CD4-positive, CD25-positive, alpha-beta regulatory T cell (primary cell): ENCODE data around the gene ADD1. TPM values are rescaled to one million over a fixed set of nuclear protein-coding genes. Genes with fewer than 3 reads are reported as not detected.

Source experiments
- ATAC-seq, 2 donors: fragments of 150-1000 bp; cut with Tn5 transposase; one replicate each; pipeline ENCODE4 v1.10.0; 2021; ENCODE audit warnings: low read depth in 2 of 2, moderate number of reproducible peaks in 2 of 2, moderate library complexity in 1 of 2
- DNase-seq, 3 donors: peaks; one replicate each; pipeline versions ENCODE4 v3.0.0 to v3.0.0-alpha.2; 2012 to 2022; ENCODE audit warnings: mixed read lengths in 1 of 3
- H3K27ac ChIP-seq: one replicate; pipeline ENCODE4 v1.7.0; 2013; ENCODE audit warnings: mild to moderate bottlenecking, low read length; ENCODE audit not compliant: insufficient read depth, poor library complexity, severe bottlenecking
- H3K27me3 ChIP-seq: one replicate; pipeline ENCODE4 v1.7.0; 2013; ENCODE audit warnings: low read length; ENCODE audit not compliant: control insufficient read depth, insufficient read depth
- H3K36me3 ChIP-seq: one replicate; pipeline ENCODE4 v1.7.0; 2013; ENCODE audit warnings: mild to moderate bottlenecking, low read length, moderate library complexity; ENCODE audit not compliant: control insufficient read depth, insufficient read depth
- H3K4me1 ChIP-seq: 2 replicates; pipeline ENCODE4 v1.7.0; 2013; ENCODE audit warnings: mild to moderate bottlenecking, low read length; ENCODE audit not compliant: insufficient read depth, control insufficient read depth, poor library complexity, severe bottlenecking
- H3K4me3 ChIP-seq: one replicate; pipeline ENCODE4 v1.7.0; 2013; ENCODE audit warnings: low read depth, mild to moderate bottlenecking, low read length, moderate library complexity
- H3K9me3 ChIP-seq, 2 experiments: 1 replicate in 1 of 2; 2 replicates in 1 of 2; pipeline ENCODE4 v1.7.0; 2013; ENCODE audit warnings: low read length in 2 of 2, mild to moderate bottlenecking in 1 of 2, moderate library complexity in 1 of 2; ENCODE audit not compliant: control insufficient read depth in 2 of 2
- H3K27ac Mint-ChIP-seq, 3 donors: one replicate each; pipeline ENCODE4 v1.8.0; 2020 to 2022; ENCODE audit warnings: mild to moderate bottlenecking in 3 of 3, mixed read lengths in 3 of 3, moderate library complexity in 2 of 3
- H3K27me3 Mint-ChIP-seq: one replicate; pipeline ENCODE4 v1.8.0; 2022; ENCODE audit warnings: mild to moderate bottlenecking, mixed read lengths
- H3K36me3 Mint-ChIP-seq: one replicate; pipeline ENCODE4 v1.8.0; 2020; ENCODE audit warnings: mixed read lengths
- H3K4me1 Mint-ChIP-seq, 4 donors: one replicate each; pipeline ENCODE4 v1.8.0; 2020 to 2022; ENCODE audit warnings: mixed read lengths in 4 of 4, mild to moderate bottlenecking in 1 of 4
- H3K4me3 Mint-ChIP-seq, 4 donors: one replicate each; pipeline ENCODE4 v1.8.0; 2020 to 2022; ENCODE audit warnings: mild to moderate bottlenecking in 4 of 4, mixed read lengths in 4 of 4, moderate library complexity in 3 of 4
- H3K9me3 Mint-ChIP-seq, 7 donors: one replicate each; pipeline ENCODE4 v1.8.0; 2020 to 2022; ENCODE audit warnings: mixed read lengths in 7 of 7, mild to moderate bottlenecking in 3 of 7, moderate library complexity in 2 of 7
- polyA plus RNA-seq, 4 donors: library from polyadenylated mRNA; unstranded; fragments of 300-500 nt; fragmentation: Illumina TruSeq; gene quantifications; one replicate each; pipeline ENCODE4 v1.2.3, GENCODE V29; 2021
- total RNA-seq: library from RNA; stranded (reverse); gene quantifications from one replicate; pipeline ENCODE4 v1.2.3, GENCODE V29; 2022

Gene ADD1
- total and polyA plus RNA-seq, 5 donors from 2014 or later: 142 to 242 (median 146) TPM

GRCh38 chr4:2927696-2928075 lies 84.0 kb downstream of the ADD1 start:
- Histone ChIP-seq H3K4me3 (no peak overlapping the region), H3K36me3 (peaks cover 67% of the 10 kb centered on the region), H3K27me3 (no peaks in the 10 kb centered on the region), H3K9me3 (no peaks in the 10 kb centered on the region), H3K27ac (no peak overlapping the region), H3K4me1 (peaks cover 22% of the 10 kb centered on the region)
- Mint-ChIP-seq H3K27ac (no peak overlapping the region), H3K4me3 (no peak overlapping the region), H3K4me1 (peaks cover 0 to 22% (median 12%) of the 10 kb centered on the region in 4 donors), H3K36me3 (peaks cover 36% of the 10 kb centered on the region), H3K27me3 (no peaks in the 10 kb centered on the region), H3K9me3 (no peaks in the 10 kb centered on the region)
- DNase-seq (no peak), ATAC-seq (no peak)

- H3K36me3 ChIP-seq: peaks cover 62% of the 10 kb centered on the region
- no peaks in the 10 kb centered on the region for H3K9me3 ChIP-seq
- Mint-ChIP-seq H3K9me3 (no peaks in the 10 kb centered on the region), H3K27ac (peak overlapping the region; percentile 29 to 76 (median 46)), H3K36me3 (peaks cover 32% of the 10 kb centered on the region), H3K27me3 (no peaks in the 10 kb centered on the region), H3K4me3 (peak overlapping the region in 3 of 4 donors; percentile 18 to 55 (median 29)), H3K4me1 (peaks cover 0 to 23% (median 13%) of the 10 kb centered on the region in 4 donors)
- no peak overlapping the region for H3K4me3 ChIP-seq
- H3K27me3 ChIP-seq: no peaks in the 10 kb centered on the region
- ATAC-seq (no peak), DNase-seq (no peak)
- H3K27ac ChIP-seq: no peak overlapping the region
- peaks cover 22% of the 10 kb centered on the region for H3K4me1 ChIP-seq
Observed at GRCh38 chr4:2928242-2929176, 84.9 kb downstream of the ADD1 start.

GRCh38 chr4:2929469-2929868 lies 85.8 kb downstream of the ADD1 start:
- peaks cover 28% of the 10 kb centered on the region for H3K36me3 Mint-ChIP-seq
- H3K9me3 Mint-ChIP-seq: no peaks in the 10 kb centered on the region
- H3K9me3 ChIP-seq: no peaks in the 10 kb centered on the region
- H3K27ac ChIP-seq: no peak overlapping the region
- peak overlapping the region in 1 of 3 donors; percentile 76 for H3K27ac Mint-ChIP-seq
- no peak for ATAC-seq
- H3K36me3 ChIP-seq: peaks cover 56% of the 10 kb centered on the region
- H3K27me3 ChIP-seq: no peaks in the 10 kb centered on the region
- H3K4me3 ChIP-seq: no peak overlapping the region
- DNase-seq: no peak
- peaks cover 0 to 21% (median 11%) of the 10 kb centered on the region in 4 donors for H3K4me1 Mint-ChIP-seq
- H3K27me3 Mint-ChIP-seq: no peaks in the 10 kb centered on the region
- peak overlapping the region in 1 of 4 donors; percentile 41 for H3K4me3 Mint-ChIP-seq
- H3K4me1 ChIP-seq: peaks cover 27% of the 10 kb centered on the region

- H3K4me3 Mint-ChIP-seq: peak overlapping the region in 2 of 4 donors; percentile 41 to 58
- no peak for ATAC-seq
- H3K27ac Mint-ChIP-seq: peak overlapping the region in 2 of 3 donors; percentile 59 to 76
- Histone ChIP-seq H3K27me3 (no peaks in the 10 kb centered on the region), H3K4me3 (no peak overlapping the region), H3K27ac (peak overlapping the region; percentile 25), H3K36me3 (peaks cover 48% of the 10 kb centered on the region), H3K4me1 (peaks cover 28% of the 10 kb centered on the region), H3K9me3 (no peaks in the 10 kb centered on the region)
- no peak for DNase-seq
- H3K27me3 Mint-ChIP-seq: no peaks in the 10 kb centered on the region
- no peaks in the 10 kb centered on the region for H3K9me3 Mint-ChIP-seq
- peaks cover 23% of the 10 kb centered on the region for H3K36me3 Mint-ChIP-seq
- H3K4me1 Mint-ChIP-seq: peaks cover 0 to 21% (median 11%) of the 10 kb centered on the region in 4 donors
Observed at GRCh38 chr4:2930135-2930757, 86.6 kb downstream of the ADD1 start.

- DNase-seq (no peak), ATAC-seq (no peak)
- H3K36me3 Mint-ChIP-seq: peaks cover 21% of the 10 kb centered on the region
- peaks cover 4 to 27% (median 14%) of the 10 kb centered on the region in 4 donors for H3K4me1 Mint-ChIP-seq
- no peaks in the 10 kb centered on the region for H3K9me3 Mint-ChIP-seq
- peaks cover 42% of the 10 kb centered on the region for H3K36me3 ChIP-seq
- no peaks in the 10 kb centered on the region for H3K27me3 ChIP-seq
- peak overlapping the region in 1 of 4 donors; percentile 86 for H3K4me3 Mint-ChIP-seq
- peak overlapping the region; percentile 72 for H3K27ac ChIP-seq
- H3K27me3 Mint-ChIP-seq: no peaks in the 10 kb centered on the region
- H3K27ac Mint-ChIP-seq: peak overlapping the region in 1 of 3 donors; percentile 26
- peaks cover 35% of the 10 kb centered on the region for H3K4me1 ChIP-seq
- H3K4me3 ChIP-seq: no peak overlapping the region
- no peaks in the 10 kb centered on the region for H3K9me3 ChIP-seq
Observed at GRCh38 chr4:2930758-2931511, 87.3 kb downstream of the ADD1 start.

GRCh38 chr4:2931512-2932301 lies 88.1 kb downstream of the ADD1 start:
- Histone ChIP-seq H3K27me3 (no peaks in the 10 kb centered on the region), H3K4me3 (no peak overlapping the region), H3K27ac (peak overlapping the region; percentile 72), H3K36me3 (peaks cover 34% of the 10 kb centered on the region), H3K9me3 (no peaks in the 10 kb centered on the region), H3K4me1 (peaks cover 43% of the 10 kb centered on the region)
- Mint-ChIP-seq H3K4me1 (peaks cover 4 to 35% (median 22%) of the 10 kb centered on the region in 4 donors), H3K9me3 (no peaks in the 10 kb centered on the region), H3K4me3 (peak overlapping the region; percentile 75 to 90 (median 88)), H3K27me3 (peaks cover under 1% of the 10 kb centered on the region), H3K36me3 (peaks cover 17% of the 10 kb centered on the region), H3K27ac (peak overlapping the region; percentile 62 to 83 (median 71))
- ATAC-seq (peak; percentile 21 to 29), DNase-seq (peak in 2 of 3 donors; percentile 44 to 72)
